SH-SY5Y (cell line): Measurements from ENCODE around the gene RAD51B.
A peak's percentile ranks its signal among the peaks of the same experiment; 100 is the strongest.

Experiments
- GATA2 ChIP-seq: IDR thresholded peaks from 2 replicates; pipeline ENCODE4 v1.6.1; 2011; ENCODE audit warnings: mild to moderate bottlenecking, low read depth, low read length
- GATA3 ChIP-seq: IDR thresholded peaks from 2 replicates; pipeline ENCODE4 v1.6.1; 2011; ENCODE audit warnings: low read depth, mild to moderate bottlenecking, low read length, moderate library complexity

RAD51B gene

DNA sequence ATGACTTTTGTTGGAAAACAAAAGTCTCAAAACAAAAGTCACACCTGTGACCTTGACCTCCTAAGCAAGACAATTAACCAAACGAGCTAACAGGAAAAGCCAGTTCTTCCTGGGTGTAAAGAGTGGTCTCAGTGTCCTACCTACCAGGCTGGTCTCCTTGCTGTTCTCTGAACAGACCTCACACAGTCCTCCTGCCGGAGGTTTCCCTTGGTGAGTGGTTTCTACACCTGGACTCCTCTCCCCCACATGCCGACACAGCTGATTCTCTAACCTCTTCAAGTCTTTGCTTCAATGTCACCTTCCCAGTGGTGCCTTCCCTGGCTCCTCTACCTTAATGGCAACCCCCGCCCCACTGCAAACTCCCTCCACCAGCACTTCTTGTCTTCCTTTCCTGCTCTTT is 734.7 kb downstream of the RAD51B start:
- TF ChIP-seq GATA3 (no peak), GATA2 (no peak)

DNA sequence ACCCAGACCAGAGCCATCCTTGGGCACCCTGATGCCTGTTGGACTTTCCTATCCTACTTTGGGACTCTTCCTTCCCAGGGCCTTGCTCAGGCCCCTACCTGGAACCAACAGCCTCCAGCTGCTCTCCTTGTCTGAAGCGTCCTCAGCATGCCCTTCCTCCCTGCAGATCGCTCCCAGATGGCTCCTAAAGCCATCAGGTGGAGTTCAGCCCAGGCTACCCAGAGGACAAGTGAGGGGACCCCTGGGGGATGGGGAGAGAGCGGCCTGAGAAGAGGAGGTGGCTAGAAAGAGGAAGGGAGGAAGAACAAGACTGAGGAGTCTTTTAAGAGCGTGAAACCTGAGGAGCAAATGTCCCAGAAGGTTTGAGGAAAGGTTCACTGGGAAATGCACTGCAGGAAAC is 736.7 kb downstream of the RAD51B start:
- TF ChIP-seq GATA2 (no peak), GATA3 (no peak)

DNA sequence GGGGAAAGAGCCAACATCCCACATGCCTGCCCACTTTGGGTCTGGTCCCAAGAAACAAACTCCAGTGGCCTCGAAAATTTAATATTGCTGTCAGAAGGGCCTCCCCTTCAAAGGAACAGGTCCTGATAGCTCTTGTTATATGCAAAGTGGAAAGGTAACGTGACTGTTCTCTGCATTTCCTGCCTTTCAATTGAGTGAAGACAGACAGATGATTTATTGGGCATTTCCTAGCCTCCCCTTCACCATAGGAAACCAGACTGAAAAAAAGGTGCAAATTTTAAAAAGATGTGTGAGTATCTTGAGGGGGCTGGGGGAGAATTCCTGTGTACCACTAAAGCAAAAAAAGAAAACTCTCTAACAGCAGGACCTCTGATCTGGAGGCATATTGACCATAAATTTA is 738.1 kb downstream of the RAD51B start:
- TF ChIP-seq GATA2: no peak
- no peak for TF ChIP-seq GATA3

DNA sequence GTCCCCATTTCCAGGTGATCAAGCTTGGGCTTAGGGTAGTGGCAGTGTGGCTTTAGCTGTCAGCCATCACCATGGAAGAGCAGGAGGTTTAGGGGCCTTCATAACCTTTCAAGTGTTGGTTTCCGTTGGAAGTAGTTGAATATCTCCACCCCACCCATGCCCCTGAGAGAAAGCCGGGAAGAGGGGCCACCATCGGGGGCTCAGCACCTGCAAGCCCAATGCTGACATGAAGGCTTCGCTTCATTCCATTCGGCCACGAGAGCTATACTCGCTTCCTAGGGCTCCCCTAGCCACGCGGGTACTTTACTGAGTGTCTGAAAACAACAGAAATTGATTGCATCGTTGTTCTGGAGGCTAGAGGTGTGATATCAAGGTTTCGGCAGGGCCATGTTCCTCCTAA is 738.5 kb downstream of the RAD51B start:
- no peak for TF ChIP-seq GATA3
- TF ChIP-seq GATA2: no peak

DNA sequence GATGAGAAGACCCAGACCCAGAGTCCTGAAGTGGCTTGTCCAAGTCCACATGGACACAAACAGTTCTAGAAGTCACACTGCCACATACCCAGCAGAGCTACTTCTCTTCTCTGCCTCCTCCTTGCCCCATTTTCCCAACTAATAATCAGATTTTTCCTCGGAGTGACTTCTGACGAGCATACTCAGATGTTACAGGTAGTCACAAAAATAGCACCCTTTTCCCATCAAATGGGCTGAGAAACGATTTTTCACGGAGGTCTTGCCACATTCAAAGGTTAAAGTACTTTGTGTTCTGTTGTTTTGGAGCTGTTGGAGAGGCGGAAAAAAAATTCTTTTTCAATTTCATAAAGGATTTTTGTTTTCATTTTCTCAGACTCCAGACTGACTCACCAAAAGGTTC is 740.4 kb downstream of the RAD51B start:
- TF ChIP-seq GATA3: no peak
- TF ChIP-seq GATA2: no peak

DNA sequence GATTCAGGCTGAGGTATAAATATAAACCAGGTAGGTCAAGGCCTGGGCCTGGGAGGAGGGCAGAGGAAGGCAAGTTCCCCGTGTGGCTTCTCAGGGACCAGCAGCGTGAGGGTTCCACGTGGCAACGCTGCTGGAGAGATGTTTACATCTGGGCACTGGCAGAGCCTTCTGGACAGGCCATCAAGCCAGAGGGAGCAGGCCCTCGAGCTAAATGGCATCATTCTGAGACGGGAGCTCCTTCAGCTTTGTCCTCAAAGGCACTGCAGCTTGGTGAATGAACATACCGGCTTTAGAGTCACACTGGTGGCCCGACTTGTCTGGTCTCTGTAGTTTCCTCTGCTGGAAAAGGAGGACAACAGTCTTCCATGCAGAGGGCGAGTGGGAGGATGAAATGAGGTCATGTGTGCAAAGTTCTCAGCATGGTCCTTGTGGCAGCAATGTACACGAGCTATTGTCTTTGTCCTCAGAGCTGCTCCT is 742.0 kb downstream of the RAD51B start:
- TF ChIP-seq GATA3 (no peak), GATA2 (no peak)

DNA sequence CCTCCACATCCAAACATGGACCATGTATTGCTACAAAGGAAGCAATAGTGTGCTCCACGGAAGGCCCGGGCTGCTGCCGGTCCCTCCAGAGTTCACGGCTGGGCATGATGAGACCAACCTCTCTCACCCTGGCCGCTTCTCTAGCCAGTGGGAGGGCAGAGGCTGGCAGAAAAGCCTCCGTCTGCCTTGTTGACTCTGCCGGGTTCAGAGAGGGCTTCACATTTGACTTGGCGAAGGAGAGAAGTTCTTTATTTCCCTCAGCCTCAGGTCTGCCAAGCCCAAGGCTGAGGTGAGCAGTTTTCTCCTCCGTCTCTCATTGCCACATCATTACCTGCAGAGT is 743.3 kb downstream of the RAD51B start:
- TF ChIP-seq GATA2: no peak
- no peak for TF ChIP-seq GATA3

DNA sequence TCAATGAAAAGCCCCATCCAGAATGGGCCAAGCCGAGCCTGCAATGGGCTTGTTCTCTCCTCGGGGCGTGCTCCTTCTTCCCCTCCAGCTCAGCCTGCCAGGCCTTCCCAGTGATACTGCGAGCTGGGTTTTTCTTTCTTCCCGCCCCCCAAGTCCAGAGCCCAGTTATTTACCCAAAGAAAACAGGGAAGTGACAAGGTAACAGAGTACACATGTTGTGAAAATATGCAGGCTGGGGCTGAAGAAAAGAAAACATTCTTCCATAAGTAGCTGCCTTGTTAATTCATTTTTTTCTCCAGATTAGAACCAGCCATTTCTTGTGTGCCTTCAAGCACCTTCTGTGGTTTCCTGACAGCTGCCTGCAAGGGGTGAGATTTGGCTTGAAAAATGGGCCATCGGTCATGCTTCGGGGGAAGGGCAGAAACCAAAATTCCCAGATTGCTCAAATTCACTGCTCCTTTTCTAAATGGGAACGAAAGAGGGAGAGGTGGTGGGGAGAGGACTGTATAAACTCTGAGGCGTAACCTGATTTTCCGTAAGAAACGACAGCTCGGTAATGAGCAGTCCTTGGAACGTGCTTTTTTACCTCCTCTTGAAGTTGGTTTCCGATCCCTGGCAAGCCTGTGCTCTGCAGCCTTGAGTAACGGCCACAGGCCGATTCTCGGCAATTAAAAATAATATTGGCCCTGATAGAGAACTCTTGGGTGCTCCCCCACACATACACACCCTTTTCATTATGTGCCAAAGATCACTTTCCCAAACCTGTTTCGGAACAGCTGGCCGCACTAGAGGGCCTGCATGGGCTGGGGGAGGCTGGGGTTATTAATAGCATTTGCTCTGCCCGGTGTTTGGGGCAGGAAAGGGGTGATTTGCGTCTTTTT is 743.9 kb downstream of the RAD51B start:
- TF ChIP-seq GATA3: no peak
- TF ChIP-seq GATA2: no peak

DNA sequence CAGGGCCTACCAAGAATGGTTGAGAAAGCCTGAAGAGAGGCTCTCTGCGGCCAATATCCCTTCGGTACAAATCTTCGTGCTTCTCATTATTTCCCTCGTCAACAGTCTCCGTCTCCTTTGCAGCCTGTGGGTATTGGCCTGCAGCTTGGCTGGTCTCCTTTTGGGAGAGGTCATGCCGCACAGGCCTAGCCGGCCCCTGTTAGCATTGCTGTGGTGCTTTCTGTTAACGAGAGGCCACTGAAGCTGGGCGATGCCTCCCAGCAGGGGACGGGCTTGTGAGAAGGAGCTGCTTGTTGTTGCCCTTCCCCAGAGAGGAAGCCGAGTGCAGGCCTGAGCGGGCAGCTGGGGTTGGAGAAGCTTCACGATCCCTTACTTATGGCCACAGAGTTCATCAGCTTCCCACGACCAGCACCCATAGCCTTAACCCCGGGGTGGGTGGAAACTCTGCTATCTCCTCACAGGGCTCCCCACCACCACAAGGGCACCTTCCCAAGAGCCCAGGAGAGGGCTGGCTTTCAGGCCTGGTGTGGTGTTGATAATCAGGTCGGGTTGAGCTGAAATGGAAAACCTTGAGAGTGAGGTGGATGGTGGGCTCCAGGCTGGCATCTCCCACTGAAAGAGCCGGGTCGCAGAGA is 744.7 kb downstream of the RAD51B start:
- no peak for TF ChIP-seq GATA3
- TF ChIP-seq GATA2: no peak

DNA sequence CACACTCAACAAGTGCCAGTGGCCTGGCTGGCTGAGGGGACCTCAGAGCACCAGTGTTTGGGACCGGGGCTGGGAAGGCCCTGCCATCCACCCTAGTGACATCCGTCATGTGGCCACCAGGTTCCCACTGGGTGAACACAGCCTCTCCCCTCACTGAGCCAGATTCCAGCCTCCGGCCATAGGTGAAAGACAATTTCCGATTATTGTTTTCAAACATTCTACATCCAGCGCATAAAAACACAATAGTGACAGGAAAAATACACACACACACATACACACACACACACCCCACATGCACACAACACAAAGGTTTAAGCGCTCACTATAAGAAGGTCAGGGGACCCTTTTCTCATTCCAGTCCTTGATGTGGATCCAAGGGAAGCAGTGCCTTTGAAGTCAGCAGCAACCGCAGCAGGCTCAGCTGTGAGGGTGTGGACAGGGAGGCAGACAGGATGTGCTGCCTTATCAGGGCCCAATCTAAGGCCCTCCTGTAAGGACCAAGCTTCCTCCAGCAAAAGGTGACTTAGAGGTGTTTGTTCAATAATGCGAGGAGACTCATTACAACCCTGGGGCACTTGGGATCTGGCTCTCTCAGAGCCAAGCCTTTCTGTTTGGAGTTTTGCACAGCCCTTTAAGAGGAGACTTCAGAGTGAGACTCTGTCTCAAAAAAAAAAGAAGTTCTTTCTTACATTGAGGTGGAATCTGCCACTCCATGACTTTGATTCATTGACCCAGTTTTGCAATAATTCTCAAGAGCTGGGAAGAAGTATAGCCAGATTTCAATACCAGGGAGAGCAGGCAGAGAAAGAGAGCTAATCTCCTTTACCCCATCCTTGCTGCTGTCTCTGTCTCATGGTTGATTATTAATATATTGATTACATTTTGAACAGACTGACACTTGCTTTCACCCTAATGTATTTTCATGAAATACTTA is 745.5 kb downstream of the RAD51B start:
- peak; percentile 42 for TF ChIP-seq GATA2
- TF ChIP-seq GATA3: no peak

DNA sequence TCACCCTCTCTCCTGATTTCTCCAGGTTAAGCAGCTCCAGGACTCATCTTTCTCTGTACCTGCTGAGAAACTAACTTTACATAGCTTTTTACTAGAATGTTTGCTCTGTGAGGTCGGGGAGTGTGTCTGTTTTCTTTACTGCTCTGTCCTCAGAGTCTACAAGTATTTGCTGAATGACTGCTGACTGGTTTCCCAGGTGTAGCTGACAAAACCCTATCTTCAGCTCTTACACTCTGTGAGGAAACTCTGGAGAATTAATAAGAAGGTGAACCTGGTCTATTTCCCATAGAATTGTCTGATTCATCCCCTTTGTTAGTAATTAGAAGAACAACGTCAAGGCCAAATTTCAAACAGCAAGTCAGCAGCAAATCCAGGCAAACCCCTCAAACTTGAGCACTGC is 746.5 kb downstream of the RAD51B start:
- TF ChIP-seq GATA3 (no peak), GATA2 (no peak)

DNA sequence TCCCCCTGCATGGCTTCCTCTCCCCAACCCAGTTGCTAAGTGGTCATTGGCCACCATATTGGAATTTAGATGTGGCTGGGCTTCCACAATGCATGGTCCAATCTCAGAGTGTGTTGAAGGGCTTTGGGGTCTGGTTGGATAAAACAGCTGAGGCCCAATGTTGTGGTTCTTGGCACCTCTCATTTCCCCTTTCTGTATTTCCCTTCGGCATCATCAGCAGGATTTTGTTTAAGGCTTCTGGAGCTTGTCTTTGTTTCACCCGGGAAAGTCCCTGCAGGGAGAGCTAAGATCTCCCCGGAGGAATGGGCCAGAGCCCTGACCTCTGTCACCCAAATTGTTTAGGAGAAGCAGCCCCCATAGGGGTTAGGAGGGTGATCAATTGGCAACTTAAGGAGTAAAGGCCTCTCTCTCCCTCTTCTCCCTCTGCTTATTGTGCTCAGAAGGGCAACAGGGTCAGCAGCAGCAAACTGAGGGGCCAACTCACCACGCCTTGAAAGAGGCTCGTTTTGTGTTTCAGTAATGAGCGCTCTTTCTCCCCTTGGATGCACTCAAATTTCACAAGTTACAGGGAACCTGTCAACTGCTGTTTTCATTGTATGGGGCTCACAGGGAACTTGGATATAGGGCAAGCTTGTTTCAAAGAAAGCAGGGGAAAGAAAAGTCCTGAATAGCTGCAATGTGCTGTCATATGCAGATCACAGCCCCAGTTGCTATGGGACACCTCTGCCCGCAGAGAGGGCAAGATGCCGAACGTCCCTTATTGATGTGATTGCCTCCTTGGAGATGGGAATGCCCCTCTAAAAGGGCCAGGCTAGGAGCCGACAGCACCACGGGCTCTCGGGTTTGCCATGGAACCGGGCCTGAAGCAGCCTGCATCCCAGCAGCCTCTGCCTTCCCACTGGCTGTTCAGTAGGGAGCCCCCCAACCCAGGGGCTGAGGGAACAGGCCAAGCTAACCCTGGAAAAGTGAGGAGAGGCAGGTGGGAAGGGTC is 749.6 kb downstream of the RAD51B start:
- TF ChIP-seq GATA2 (no peak), GATA3 (no peak)

DNA sequence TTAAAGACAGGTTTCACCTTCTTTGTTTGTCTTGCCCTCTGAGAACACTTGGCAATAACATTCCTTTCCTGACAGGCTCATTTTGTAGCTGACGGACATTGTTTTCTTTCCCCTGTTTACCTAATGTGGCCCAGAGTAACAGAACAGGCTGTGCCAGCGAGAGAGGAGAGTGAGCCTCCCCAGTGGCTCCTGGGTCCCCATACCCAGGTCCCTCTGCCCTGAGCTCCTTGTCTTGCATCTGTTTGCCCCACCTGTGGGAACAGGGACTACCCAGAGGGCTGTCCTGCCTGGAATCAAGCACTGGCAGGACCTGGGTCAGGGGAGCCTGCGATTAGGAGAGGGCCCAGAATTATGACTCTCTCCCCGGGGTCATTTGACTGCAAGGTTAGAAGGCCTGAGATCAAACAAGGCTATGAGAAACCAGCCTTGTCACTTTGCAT is 750.4 kb downstream of the RAD51B start:
- TF ChIP-seq GATA3 (no peak), GATA2 (no peak)
